ACC112 (cell line): ENCODE results near the gene LRCH1.

ENCODE experiments used
- H2AFZ ChIP-seq: fragments of 200-600 bp; sonication (generic); one replicate; pipeline ENCODE4 v1.6.0; 2017; ENCODE audit warnings: antibody characterized with exemption, low read length; ENCODE audit not compliant: unreplicated experiment
- H3K27ac ChIP-seq: fragments of 200-600 bp; sonication (generic); 2 replicates; pipeline ENCODE4 v1.5.1; 2014; ENCODE audit warnings: low read depth, mild to moderate bottlenecking, antibody characterized with exemption, low read length, moderate library complexity
- H3K27me3 ChIP-seq: fragments of 200-600 bp; sonication (generic); 2 replicates; pipeline ENCODE4 v1.6.1; 2014; ENCODE audit warnings: mild to moderate bottlenecking, antibody characterized with exemption, low read length, moderate library complexity, mixed read lengths; ENCODE audit not compliant: insufficient read depth
- H3K36me3 ChIP-seq: fragments of 200-600 bp; sonication (generic); 2 replicates; pipeline ENCODE4 v1.6.1; 2016; ENCODE audit warnings: mild to moderate bottlenecking, antibody characterized with exemption, low read length, moderate library complexity, mixed read lengths; ENCODE audit not compliant: insufficient read depth
- H3K4me1 ChIP-seq: fragments of 200-600 bp; sonication (generic); one replicate; pipeline ENCODE4 v1.6.1; 2016; ENCODE audit warnings: low read length, mixed read lengths; ENCODE audit not compliant: insufficient read depth, unreplicated experiment, control insufficient read depth
- H3K4me3 ChIP-seq: fragments of 200-600 bp; sonication (generic); 2 replicates; pipeline ENCODE4 v1.5.1; 2014; ENCODE audit warnings: mild to moderate bottlenecking, low read depth, low read length
- H3K79me2 ChIP-seq: fragments of 200-600 bp; sonication (generic); one replicate; pipeline ENCODE4 v1.6.0; 2016; ENCODE audit warnings: low read length; ENCODE audit not compliant: control insufficient read depth, unreplicated experiment, insufficient read depth

LRCH1 gene

GRCh38 chr13:46535825-46536224, 17.1 kb upstream of the LRCH1 start:
- H3K27ac ChIP-seq: no peak overlapping the region
- H3K4me1 ChIP-seq: peaks cover 3% of the 10 kb centered on the region
- H3K27me3 ChIP-seq: no peaks in the 10 kb centered on the region
- no peaks in the 10 kb centered on the region for H3K36me3 ChIP-seq
- H2AFZ ChIP-seq: no peak overlapping the region
- no peaks in the 10 kb centered on the region for H3K79me2 ChIP-seq
- H3K4me3 ChIP-seq: no peak overlapping the region

- Histone ChIP-seq H3K4me3 (no peak overlapping the region), H3K27me3 (no peaks in the 10 kb centered on the region), H3K27ac (no peak overlapping the region), H2AFZ (no peak overlapping the region), H3K36me3 (no peaks in the 10 kb centered on the region), H3K79me2 (no peaks in the 10 kb centered on the region), H3K4me1 (peaks cover 3% of the 10 kb centered on the region)
These were observed 16.6 kb upstream of the LRCH1 start for GRCh38 chr13:46536341-46536740.

GRCh38 chr13:46539231-46539630, 13.7 kb upstream of the LRCH1 start:
- H3K4me1 ChIP-seq: no peaks in the 10 kb centered on the region
- no peaks in the 10 kb centered on the region for H3K79me2 ChIP-seq
- no peak overlapping the region for H3K4me3 ChIP-seq
- no peaks in the 10 kb centered on the region for H3K36me3 ChIP-seq
- no peaks in the 10 kb centered on the region for H3K27me3 ChIP-seq
- H3K27ac ChIP-seq: no peak overlapping the region
- no peak overlapping the region for H2AFZ ChIP-seq

GRCh38 chr13:46541210-46541609, 11.8 kb upstream of the LRCH1 start:
- Histone ChIP-seq H3K36me3 (no peaks in the 10 kb centered on the region), H3K27ac (no peak overlapping the region), H2AFZ (no peak overlapping the region), H3K79me2 (no peaks in the 10 kb centered on the region), H3K27me3 (no peaks in the 10 kb centered on the region), H3K4me3 (no peak overlapping the region), H3K4me1 (no peaks in the 10 kb centered on the region)

GRCh38 chr13:46542833-46543232, 10.1 kb upstream of the LRCH1 start:
- Histone ChIP-seq H3K4me3 (no peak overlapping the region), H3K36me3 (no peaks in the 10 kb centered on the region), H3K27ac (no peak overlapping the region), H3K79me2 (no peaks in the 10 kb centered on the region), H3K4me1 (no peaks in the 10 kb centered on the region), H2AFZ (no peak overlapping the region), H3K27me3 (no peaks in the 10 kb centered on the region)

GRCh38 chr13:46543287-46543686, 9.7 kb upstream of the LRCH1 start:
- Histone ChIP-seq H3K36me3 (no peaks in the 10 kb centered on the region), H3K27ac (no peak overlapping the region), H3K27me3 (no peaks in the 10 kb centered on the region), H3K4me3 (no peak overlapping the region), H3K4me1 (no peaks in the 10 kb centered on the region), H2AFZ (no peak overlapping the region), H3K79me2 (no peaks in the 10 kb centered on the region)

DNA sequence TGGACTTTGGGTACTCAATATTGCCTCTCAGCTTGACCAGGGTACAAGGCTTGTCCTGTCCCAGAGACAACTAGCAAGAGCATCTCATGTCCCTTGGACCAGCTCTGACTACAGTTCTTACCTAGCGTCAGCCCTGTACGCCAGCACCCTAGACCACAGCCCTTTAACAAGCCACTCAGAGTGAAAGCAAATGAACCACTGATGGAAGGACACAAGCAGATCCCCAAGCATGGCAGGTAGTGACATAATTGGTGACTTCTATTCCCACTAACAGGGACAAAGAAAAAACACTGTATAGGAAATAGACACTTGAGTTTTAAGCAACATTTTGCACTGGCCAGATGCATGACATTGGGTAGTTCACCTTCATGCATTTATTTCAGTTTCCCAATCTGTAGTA, 8.8 kb upstream of the LRCH1 start:
- H3K4me3 ChIP-seq: no peak overlapping the region

DNA sequence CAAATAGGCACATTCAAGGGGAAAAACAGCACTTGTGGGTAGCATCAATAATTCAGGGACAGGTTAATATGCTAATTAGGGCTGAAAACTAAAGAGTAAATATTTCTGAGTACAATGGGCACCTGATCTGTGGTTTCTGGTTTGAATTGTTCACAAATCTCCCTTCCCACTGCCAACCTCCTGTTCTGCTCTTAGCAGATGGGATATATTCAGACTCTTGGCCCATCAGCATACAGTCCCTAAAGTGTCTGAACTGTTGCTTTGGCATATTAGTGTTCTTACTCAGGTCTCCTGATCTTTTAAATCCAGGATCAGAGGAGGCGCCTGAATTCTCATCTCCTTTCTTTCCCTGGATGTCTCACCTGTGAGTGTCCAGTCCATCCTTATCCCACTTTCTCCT, 8.2 kb upstream of the LRCH1 start:
- no peak overlapping the region for H3K27ac ChIP-seq
- no peaks in the 10 kb centered on the region for H3K4me1 ChIP-seq
- H3K4me3 ChIP-seq: no peak overlapping the region
- H3K36me3 ChIP-seq: no peaks in the 10 kb centered on the region
- H3K79me2 ChIP-seq: no peaks in the 10 kb centered on the region
- no peaks in the 10 kb centered on the region for H3K27me3 ChIP-seq
- no peak overlapping the region for H2AFZ ChIP-seq

More for the DNA sequence above, 8.8 kb upstream of the LRCH1 start:
- Histone ChIP-seq H3K4me1 (no peaks in the 10 kb centered on the region), H3K27me3 (no peaks in the 10 kb centered on the region), H3K36me3 (no peaks in the 10 kb centered on the region), H3K27ac (no peak overlapping the region), H2AFZ (no peak overlapping the region), H3K79me2 (no peaks in the 10 kb centered on the region)

DNA sequence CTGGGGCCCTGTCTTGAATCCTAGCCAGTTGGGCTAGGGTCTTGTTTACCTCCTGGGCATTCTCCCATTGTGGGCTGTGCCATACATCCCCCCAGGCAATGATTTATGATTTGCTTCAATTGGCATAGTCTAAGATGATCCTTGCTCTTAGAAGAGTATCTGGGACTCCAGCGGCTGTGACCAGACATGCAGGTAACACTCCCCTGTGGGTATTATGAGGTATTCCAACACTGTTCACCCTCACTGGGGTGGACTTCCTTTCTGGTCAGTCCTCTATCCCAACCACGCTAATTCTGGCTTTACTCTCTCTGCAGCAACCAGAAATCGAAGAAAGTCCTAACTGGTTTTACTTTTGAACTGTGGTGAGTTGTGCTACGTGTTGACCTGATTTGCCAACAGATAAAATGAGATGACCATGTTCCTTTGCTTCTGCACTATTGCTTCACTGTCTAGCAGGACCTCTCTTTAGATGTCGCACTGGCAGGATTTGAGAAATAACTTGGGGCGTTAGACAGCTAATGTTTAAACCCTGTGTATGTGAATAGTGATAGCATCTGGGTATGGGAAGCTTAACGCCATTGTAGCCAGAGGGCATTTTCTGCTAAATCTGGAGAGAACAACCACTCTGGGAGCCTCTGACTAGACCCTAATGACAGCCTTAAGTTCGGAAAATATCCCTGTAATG, 6.7 kb upstream of the LRCH1 start:
- no peaks in the 10 kb centered on the region for H3K4me1 ChIP-seq
- H3K79me2 ChIP-seq: no peaks in the 10 kb centered on the region
- H3K36me3 ChIP-seq: no peaks in the 10 kb centered on the region
- no peaks in the 10 kb centered on the region for H3K27me3 ChIP-seq
- H3K27ac ChIP-seq: no peak overlapping the region
- H2AFZ ChIP-seq: no peak overlapping the region
- no peak overlapping the region for H3K4me3 ChIP-seq

DNA sequence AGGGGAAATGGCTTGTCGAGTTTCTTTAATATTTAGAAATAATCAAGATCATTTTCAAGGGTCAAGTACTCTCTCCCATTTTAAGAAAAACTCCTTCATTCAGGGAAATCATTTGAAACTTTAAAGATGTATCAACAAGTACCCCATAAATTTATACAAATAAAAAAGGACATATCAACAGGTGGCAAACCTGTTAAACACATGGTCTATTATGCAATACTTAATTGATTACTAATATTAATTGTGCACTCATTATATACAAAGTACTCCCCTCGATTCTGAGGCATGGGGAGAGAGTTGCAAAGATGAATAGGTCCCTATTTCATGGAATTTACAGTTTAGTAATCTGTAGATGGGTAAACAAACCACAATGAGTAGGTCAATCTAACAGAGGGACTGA, 2.1 kb upstream of the LRCH1 start:
- Histone ChIP-seq H2AFZ (no peak overlapping the region), H3K36me3 (no peaks in the 10 kb centered on the region), H3K4me3 (no peak overlapping the region), H3K27me3 (no peaks in the 10 kb centered on the region), H3K27ac (no peak overlapping the region), H3K4me1 (peaks cover 9% of the 10 kb centered on the region), H3K79me2 (peaks cover 26% of the 10 kb centered on the region)

DNA sequence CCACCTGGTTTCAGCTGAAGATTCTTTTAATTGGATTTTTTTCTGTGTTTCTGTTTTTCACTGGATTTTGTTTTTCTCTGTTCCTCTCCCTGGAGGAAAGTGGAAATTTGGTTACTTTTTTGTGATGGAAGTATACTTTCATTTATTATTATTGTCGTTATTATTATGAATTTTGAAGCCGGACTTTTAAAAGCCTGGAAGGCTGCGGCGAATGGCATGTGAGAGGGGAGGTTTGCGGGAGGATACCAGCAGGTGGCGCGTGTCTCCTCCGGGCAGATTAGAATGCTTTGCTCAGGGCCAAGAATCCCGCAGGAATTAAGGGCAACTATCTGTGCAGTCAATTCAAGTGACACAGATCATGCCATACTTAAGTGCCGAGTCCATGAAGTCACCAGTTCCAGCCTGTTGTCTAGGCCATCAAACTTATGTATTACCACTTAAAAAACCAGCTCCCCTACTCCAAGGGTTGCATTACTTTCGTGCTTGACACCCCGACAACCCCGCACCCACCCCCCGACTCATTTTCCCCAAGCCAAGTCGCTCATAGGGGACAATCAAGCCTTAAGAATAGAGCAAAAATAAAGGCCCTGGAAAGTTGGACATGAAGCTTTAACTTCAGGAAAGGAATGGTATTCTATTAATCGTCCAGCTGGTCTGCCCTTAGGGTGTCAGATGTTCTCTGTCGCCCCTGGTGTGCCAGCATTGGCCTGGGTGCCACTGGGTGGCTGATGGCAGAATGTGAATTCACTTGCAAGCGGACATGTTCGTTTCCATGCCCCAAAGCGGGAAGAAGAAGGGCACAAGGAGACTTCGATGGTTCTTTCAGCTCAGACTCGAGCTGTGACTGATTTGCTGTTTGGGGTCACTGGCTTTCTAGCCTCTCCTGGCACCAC, 1.3 kb upstream of the LRCH1 start:
- H3K27me3 ChIP-seq: no peaks in the 10 kb centered on the region
- peaks cover 34% of the 10 kb centered on the region for H3K79me2 ChIP-seq
- peak overlapping the region; percentile 93 for H3K4me3 ChIP-seq
- peak overlapping the region; percentile 91 for H2AFZ ChIP-seq
- no peaks in the 10 kb centered on the region for H3K36me3 ChIP-seq
- peaks cover 9% of the 10 kb centered on the region for H3K4me1 ChIP-seq
- no peak overlapping the region for H3K27ac ChIP-seq
